Inflammatory macrophage (primary cell): ENCODE results near the gene CEP120.
"Not testable (repeated sequence)": the region's sequence is repeated elsewhere in the genome, so short reads cannot be mapped to it uniquely, and the experiment has no call there.

Experiments used
- DNase-seq, 2 donors: peaks; one replicate each; pipeline ENCODE4 v3.0.0-alpha.2; 2020 to 2022
- total RNA-seq, 18 experiments: gene quantifications; one replicate each; lab custom pipeline; 2026; ENCODE audit warnings: mixed read lengths in 6 of 18, inconsistent platforms in 2 of 18; lab: John Stamatoyannopoulos, UW

CEP120 gene
- 20.9 to 78.2 (median 38.2) reads per million in 18 experiments for total RNA-seq

GRCh38 chr5:123423278-123424149, at the start of gene CEP120:
Gene CEP120, minus strand, starts transcription at chr5:123423403. Its CDS starts 405 bp downstream, at chr5:123422998.
- peak; percentile 100 for DNase-seq

- no peak for DNase-seq
These were observed 49.1 kb upstream of the CEP120 start for GRCh38 chr5:123472150-123472924.

DNA sequence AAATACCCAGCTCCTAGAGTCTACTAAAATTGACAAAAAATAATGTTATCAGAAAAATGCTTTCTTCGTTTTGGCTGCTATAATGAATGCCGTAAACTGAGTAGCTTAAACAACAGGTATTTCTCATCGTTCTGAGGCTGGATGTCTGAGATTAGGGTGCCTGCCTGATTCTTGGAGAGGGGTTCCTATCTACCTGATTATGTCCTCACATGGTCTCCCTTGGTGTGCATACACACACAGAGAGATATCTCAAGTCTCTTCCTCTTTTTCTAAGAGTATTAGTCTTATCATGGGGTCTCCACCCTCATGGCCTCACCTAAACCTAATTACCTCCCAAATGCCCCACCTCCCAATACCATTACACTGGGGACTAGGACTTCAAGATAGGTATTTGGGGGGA, 48.2 kb upstream of the CEP120 start:
- DNase-seq, result no peak

- not testable (repeated sequence) for DNase-seq
These were observed 43.6 kb upstream of the CEP120 start for GRCh38 chr5:123466839-123467238.

GRCh38 chr5:123460296-123460729, 37.1 kb upstream of the CEP120 start:
- no peak for DNase-seq

GRCh38 chr5:123458994-123459393, 35.8 kb upstream of the CEP120 start:
- not testable (repeated sequence) for DNase-seq

DNA sequence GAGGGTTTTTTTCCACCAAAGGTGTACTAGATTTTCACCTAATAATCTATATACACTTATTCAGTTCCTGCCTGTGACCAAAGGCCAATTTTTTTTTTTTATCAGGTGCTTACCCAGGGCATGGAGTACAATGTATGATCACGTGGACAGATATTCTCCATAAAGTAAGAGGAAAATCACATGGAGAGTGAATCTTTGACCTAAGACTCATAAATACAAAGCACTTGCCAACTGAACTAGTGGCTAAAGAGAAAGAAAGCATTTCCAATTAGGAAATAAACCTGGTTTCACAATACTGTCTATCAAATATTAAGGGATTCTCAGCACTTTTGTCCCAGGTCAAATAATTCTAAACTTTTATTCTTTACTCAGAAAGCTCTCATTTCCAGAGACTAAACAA, 33.0 kb upstream of the CEP120 start:
- no peak for DNase-seq

GRCh38 chr5:123455640-123456039, 32.4 kb upstream of the CEP120 start:
- DNase-seq, result peak; percentile 22 to 53

DNA sequence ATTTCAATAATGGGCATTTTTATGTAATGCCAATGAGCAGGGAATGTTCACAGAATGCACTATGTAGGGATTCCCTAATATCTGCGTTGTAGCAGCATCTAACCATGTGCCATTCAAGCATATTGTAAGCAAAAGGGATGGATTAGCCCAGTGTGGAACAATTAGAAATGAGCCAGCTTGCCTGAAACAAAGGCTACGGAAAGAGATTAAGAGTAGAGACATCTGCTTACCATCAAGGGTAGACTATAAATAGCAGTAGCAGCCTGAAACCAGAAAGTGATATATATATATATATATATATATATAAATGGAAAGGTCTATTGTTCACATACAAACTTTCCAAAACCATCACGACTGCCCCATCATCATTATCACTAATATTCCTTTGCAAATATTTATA, 31.9 kb upstream of the CEP120 start:
- DNase-seq, result no peak

DNA sequence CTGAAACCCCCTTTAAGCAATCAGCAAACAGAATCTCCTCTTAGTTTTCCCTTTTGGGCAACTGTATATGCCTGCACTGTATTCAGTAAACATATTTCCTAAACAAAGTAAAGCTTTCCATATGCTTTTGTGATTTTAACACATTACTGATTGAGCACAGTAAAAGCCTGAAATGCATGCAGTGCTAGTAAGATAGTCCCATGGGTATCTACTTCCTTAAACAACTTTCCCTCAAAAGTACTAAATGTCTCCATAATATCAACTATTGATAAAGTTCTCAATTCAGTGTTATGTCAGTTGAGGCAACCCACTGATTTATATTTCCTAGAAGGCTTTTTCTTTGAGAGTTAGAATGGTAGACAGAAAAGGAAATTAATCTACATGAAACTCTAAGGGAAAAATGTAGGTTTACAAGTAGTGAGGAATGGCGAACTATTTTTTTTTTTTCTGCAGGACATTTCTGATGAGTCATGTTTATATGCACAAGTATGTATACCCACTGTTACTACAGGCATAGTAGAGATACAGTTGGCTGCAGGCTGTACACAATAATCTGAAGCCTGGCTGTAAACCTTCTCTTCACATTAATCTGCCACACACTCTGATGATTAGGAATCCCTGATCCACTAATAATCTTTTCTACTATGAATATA, 31.2 kb upstream of the CEP120 start:
- DNase-seq, result no peak

DNA sequence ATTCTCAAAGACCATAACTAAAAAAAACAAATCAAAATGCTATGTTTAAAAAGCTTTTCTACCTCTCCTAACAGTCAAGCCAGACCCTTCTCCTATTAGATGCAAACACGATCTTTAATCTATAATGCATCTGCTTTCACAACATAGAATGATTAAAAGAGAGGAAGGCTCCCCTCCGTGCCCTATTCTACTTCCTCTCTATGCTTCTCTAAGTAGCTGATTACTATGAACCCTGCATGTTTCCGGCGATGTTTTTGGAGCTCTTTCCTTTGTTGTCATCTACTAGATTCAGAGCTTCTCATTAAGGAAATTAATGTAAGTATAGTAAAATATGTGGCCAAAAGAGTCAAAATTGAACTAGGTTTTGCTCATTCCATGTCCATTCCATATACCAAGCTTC, 29.2 kb upstream of the CEP120 start:
- DNase-seq, result peak; percentile 13 to 23

DNA sequence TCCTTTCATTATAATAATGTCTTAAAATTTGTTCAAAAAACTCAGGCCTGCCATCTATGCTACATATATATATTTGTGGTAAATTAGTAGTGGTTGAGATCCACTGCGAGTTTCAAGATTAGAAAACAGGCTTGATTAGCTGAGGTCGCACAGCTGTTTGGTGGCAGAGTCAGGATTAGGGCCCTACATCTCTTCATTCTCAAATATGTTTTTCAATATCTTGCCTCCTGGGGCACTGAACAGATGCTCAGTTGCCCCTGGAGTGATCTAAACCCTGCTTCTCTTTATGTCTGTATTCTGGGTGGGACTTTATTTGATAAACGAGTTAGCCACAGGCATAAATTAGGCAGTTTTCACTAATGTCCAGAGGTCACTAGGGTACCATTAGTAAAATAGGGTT, 27.8 kb upstream of the CEP120 start:
- no peak for DNase-seq

DNA sequence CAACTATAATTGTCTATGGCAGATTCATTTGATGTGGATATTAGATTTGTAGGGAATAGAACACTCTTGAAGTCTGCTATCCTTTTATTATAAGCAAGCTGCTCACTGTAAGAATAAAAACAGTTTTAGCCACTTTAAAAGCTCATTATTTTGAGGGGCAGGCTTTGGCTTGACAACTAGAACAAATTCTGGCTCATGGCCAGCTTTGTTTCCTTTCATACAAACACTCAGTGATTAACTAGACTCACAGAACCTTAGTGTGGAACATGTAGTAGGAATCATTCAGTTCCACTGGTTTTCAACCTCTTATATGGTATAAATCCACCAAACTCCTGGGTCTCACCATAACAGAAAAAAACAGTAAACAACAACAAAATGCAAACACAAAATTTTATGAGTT, 27.4 kb upstream of the CEP120 start:
- DNase-seq, result no peak

GRCh38 chr5:123450114-123450513, 26.9 kb upstream of the CEP120 start:
- DNase-seq, result no peak

DNA sequence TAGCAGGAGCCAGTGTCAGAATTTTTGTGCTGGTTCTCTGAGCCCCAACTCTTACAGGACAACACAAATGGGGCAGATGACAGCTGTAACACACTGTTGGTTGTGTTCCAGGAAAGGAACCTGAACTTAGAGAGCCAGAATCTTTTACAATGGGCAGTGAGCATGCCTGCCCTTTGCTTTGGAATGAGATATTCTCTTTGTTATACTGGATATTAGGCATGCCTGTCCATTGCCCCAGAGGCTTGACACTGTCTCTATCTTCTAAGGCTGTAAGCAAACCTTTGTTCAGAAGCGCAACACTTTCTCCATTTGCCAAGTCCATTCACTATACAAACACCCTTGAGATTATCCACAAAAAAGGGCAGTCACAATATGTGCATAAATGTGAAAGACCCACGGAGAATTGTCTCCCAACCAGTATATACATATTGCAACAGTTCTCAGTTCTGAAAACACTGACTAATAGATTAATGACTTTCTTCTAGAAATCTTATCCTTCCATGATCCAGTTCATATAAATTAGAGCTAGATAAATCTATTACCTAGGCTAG, 26.3 kb upstream of the CEP120 start:
- DNase-seq, result no peak

DNA sequence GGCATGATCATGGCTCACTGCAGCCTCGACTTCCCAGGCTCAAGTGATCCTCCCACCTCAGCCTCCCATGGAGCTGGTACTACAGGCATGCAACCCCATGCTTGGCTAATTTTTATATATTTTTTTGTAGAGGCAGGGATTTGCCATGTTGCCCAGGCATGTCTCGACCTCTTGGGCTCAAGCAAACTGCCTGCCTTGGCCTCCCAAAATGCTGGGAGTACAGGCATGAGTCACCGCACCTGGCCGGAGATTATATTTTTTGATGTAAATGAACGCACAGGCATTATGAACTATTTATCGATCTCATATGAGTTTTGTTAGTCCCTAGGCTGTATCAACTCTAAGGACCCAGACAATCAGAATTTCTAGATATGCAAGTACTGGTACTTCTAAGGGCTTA, 25.5 kb upstream of the CEP120 start:
- DNase-seq, result no peak

- no peak for DNase-seq
These were observed 24.9 kb upstream of the CEP120 start for GRCh38 chr5:123448017-123448617.

DNA sequence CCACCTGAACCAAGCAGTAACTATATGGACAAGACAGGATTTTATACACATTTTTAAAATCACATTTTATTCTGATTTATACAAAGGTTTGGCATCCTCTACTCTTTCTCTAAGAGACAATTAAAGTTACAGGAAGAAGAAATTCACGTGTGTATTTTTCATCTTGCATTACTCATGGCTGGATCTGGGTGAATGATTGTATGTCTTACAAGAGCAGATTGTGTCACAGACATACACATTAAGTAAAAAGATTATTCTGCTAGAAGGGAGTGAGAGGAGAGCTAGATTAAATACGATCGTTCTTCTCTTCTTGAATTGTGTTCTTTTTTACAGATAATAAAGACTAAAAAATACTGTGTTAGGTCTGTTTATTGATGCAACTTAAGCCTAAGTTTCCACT, 20.8 kb upstream of the CEP120 start:
- DNase-seq, result no peak

- no peak for DNase-seq
These were observed 18.2 kb upstream of the CEP120 start for GRCh38 chr5:123441408-123441807.

DNA sequence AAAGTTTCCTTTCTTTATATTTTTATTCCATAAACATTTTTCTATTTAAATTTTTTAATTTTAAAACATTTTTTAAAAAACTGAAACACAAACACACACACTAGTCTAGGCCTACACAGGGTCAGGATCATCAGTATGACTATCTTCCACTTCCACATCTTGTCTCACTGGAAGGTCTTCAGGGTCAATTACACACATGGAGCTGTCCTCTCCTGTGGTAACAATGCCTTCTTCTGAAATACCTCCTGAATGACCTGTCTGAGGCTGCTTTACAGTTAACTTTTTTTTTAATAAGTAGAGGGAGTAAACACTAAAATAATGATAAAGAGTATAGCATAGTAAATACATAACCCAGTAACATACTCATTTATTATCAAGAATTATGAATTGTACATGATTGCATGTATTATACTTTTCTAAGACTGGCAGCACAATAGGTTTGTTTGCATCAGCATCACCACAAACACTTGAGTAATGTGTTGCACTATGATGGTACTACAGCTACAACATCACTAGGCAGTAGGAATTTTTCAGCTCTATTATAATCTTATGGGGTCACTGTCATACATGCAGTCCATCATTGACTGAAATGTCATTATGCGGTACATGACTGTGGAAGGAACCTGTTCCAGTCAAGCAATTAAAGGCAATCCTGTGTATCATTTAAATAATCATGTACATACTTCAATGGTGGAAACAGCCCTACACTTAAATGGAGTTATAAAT, 17.4 kb upstream of the CEP120 start:
- DNase-seq, result no peak

DNA sequence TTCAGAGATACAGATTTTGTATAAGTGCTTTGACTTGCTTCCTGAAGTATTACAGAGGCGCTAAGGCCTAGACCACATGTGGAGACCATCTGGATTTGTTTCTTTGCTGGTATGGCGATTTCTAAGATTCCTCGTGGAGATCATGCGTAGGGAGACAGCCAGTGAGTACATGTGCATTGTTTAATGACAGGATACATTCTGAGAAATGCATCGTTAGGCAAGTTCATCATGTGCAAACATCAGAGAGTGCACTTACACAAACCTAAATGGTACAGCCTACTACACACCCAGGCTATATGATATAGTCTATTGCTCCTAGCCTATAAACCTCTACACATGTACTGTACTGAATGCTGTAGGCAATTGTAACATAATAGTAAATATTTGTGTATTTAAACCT, 16.5 kb upstream of the CEP120 start:
- no peak for DNase-seq

- DNase-seq, result peak; percentile 24 to 63
These were observed 15.7 kb upstream of the CEP120 start for GRCh38 chr5:123438902-123439301.
